Subcutaneous abdominal adipose tissue (tissue), 5 donors: ENCODE data around the gene CD79A.

Experiments
- H3K27ac ChIP-seq: one replicate; pipeline ENCODE4 v1.7.0; 2013; ENCODE audit warnings: low read depth, mild to moderate bottlenecking, inconsistent platforms, low read length, moderate library complexity
- H3K27me3 ChIP-seq, 5 donors: one replicate each; pipeline ENCODE4 v1.7.0; 2013; ENCODE audit warnings: low read length in 5 of 5, inconsistent platforms in 1 of 5; ENCODE audit not compliant: control insufficient read depth in 5 of 5, insufficient read depth in 4 of 5
- H3K36me3 ChIP-seq, 5 donors: one replicate each; pipeline ENCODE4 v1.7.0; 2013; ENCODE audit warnings: low read length in 5 of 5; ENCODE audit not compliant: control insufficient read depth in 5 of 5, insufficient read depth in 5 of 5
- H3K4me1 ChIP-seq, 5 donors: one replicate each; pipeline ENCODE4 v1.7.0; 2013; ENCODE audit warnings: low read length in 5 of 5, mild to moderate bottlenecking in 3 of 5, moderate library complexity in 1 of 5; ENCODE audit not compliant: control insufficient read depth in 5 of 5, insufficient read depth in 5 of 5
- H3K4me3 ChIP-seq, 5 donors: one replicate each; pipeline ENCODE4 v1.7.0; 2013; ENCODE audit warnings: low read length in 5 of 5, low read depth in 1 of 5
- H3K9ac ChIP-seq, 5 donors: one replicate each; pipeline ENCODE4 v1.7.0; 2013; ENCODE audit warnings: low read length in 5 of 5, mild to moderate bottlenecking in 4 of 5, moderate library complexity in 3 of 5
- H3K9me3 ChIP-seq, 5 donors: one replicate each; pipeline ENCODE4 v1.7.0; 2013; ENCODE audit warnings: low read length in 5 of 5; ENCODE audit not compliant: control insufficient read depth in 5 of 5
- donor health status: healthy.
- donor health status: healthy.
- donor health status: healthy.
- donor health status: healthy.
- donor health status: healthy.

Gene CD79A

DNA sequence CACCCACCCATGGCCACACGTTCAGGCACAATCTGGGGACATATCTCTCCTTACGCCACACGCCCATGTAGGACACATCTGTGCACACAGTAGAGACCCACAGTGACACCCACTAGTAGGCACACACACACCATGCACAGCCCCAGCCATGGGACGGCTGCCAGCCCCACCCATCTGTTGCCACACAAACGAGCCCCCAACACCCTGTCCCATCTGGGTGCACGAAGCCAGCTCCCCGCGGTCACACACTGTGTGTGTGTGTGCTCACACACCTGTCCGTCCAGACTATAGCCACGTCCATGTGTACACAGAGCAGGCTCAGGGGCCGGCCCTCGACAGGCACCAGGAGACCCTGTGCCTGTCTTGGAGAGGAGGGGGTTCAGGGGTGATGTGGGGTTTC is 40.6 kb downstream of the CD79A start:
- H3K4me1 ChIP-seq: peaks cover 0 to 6% (median 0%) of the 10 kb centered on the region in 5 donors
- H3K27me3 ChIP-seq: peaks cover 36 to 86% (median 80%) of the 10 kb centered on the region in 5 donors
- H3K27ac ChIP-seq: no peak overlapping the region

GRCh38 chr19:41918095-41918494 is 41.0 kb downstream of the CD79A start:
- Histone ChIP-seq H3K9ac (no peak overlapping the region), H3K27me3 (peaks cover 40 to 88% (median 84%) of the 10 kb centered on the region in 5 donors), H3K27ac (no peak overlapping the region), H3K36me3 (no peaks in the 10 kb centered on the region), H3K4me1 (peaks cover 0 to 6% (median 0%) of the 10 kb centered on the region in 5 donors), H3K9me3 (no peaks in the 10 kb centered on the region), H3K4me3 (no peak overlapping the region)

More for the DNA sequence above, 40.6 kb downstream of the CD79A start:
- Histone ChIP-seq H3K4me3 (no peak overlapping the region), H3K36me3 (no peaks in the 10 kb centered on the region), H3K9me3 (no peaks in the 10 kb centered on the region), H3K9ac (no peak overlapping the region)

GRCh38 chr19:41918653-41919244 is 41.7 kb downstream of the CD79A start:
- H3K4me3 ChIP-seq: no peak overlapping the region
- no peak overlapping the region for H3K9ac ChIP-seq
- H3K4me1 ChIP-seq: peaks cover 0 to 6% (median 0%) of the 10 kb centered on the region in 5 donors
- H3K27me3 ChIP-seq: peaks cover 36 to 85% (median 83%) of the 10 kb centered on the region in 5 donors
- no peaks in the 10 kb centered on the region for H3K9me3 ChIP-seq
- H3K27ac ChIP-seq: no peak overlapping the region
- H3K36me3 ChIP-seq: no peaks in the 10 kb centered on the region

DNA sequence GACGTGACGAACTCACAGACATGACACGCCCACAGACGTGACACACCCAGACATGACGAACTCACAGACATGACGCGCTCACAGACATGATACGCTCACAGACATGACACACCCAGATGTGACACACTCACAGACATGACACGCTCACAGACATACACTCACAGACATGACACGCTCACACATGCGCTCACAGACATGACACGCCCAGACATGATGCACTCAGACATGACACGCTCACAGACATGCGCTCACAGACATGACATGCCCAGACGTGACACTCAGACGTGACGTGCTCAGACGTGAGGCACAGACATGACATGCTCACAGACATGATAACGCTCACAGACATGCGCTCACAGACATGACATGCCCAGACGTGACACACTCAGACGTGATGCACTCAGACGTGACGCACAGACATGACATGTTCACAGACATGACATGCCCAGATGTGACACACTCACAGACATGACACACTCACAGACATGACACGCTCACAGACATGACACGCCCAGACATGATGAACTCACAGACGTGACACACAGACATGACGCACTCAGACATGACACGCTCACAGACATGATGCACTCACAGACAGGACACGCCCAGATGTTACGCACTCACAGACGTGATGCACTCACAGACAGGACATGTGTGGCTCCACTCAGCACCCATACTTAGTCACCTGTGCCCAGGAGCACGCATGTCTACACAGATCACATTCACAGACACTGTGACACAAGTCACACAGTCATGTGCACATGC is 43.1 kb downstream of the CD79A start:
- Histone ChIP-seq H3K4me1 (peaks cover 0 to 5% (median 0%) of the 10 kb centered on the region in 5 donors), H3K27ac (no peak overlapping the region), H3K4me3 (no peak overlapping the region), H3K9ac (no peak overlapping the region), H3K36me3 (no peaks in the 10 kb centered on the region), H3K27me3 (peaks cover 40 to 89% (median 86%) of the 10 kb centered on the region in 5 donors), H3K9me3 (no peaks in the 10 kb centered on the region)

GRCh38 chr19:41920882-41921576 is 44.0 kb downstream of the CD79A start:
- no peaks in the 10 kb centered on the region for H3K4me1 ChIP-seq
- no peak overlapping the region for H3K4me3 ChIP-seq
- no peak overlapping the region for H3K27ac ChIP-seq
- no peak overlapping the region for H3K9ac ChIP-seq
- H3K9me3 ChIP-seq: peaks cover 0 to under 1% (median 0%) of the 10 kb centered on the region in 5 donors
- H3K36me3 ChIP-seq: no peaks in the 10 kb centered on the region
- H3K27me3 ChIP-seq: peaks cover 43 to 91% (median 86%) of the 10 kb centered on the region in 5 donors

DNA sequence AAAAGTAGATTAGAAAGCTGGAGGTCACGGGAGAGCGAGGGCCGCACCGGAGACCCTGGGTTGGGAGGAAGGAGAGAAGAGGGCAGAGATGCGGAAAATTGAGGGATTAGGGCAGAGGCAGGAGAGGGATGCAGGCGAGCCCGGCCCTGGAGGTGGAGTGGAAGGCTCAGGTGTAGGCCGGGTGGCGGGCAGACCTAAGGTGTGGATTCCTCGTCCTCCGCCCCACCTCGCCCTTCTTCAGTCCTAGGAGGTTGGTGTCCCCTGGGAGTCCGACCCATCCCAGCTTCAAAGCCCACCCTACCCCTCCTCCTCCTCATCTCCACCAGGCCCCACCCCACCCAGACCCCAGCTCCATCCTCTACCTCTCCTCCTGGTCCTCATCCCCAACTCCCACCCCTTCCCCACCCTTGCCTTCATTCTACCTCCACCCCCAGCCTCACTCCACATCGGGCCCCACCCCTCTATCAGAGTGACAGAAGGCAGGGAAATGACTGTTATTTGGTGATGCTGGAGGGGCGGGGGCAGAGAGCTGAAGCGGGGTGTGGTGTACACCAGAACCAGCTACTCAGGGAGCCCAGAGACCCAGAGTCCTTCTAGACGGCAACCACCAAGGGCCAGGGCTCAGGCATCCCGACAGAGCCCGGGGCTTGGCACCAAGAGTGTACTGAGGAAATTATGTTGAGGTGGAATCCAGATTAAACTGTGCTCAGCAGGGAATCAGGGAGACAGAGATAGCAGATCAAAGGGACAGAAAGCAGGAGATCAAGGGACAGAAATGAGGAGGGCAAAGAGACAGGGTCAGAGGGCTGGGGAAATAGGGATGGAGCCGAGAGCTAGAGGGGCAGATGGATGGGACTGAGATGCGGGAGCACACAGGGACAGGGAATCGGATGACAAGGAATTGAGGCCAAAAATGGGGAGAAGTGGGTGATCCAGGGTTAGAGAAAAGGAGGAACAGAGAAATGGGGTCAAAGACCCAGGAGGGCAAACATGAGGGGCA is 44.8 kb downstream of the CD79A start:
- Histone ChIP-seq H3K9ac (no peak overlapping the region), H3K27ac (no peak overlapping the region), H3K4me1 (no peaks in the 10 kb centered on the region), H3K36me3 (no peaks in the 10 kb centered on the region), H3K9me3 (peaks cover 0 to 3% (median 0%) of the 10 kb centered on the region in 5 donors), H3K4me3 (no peak overlapping the region), H3K27me3 (peaks cover 48 to 89% (median 85%) of the 10 kb centered on the region in 5 donors)

DNA sequence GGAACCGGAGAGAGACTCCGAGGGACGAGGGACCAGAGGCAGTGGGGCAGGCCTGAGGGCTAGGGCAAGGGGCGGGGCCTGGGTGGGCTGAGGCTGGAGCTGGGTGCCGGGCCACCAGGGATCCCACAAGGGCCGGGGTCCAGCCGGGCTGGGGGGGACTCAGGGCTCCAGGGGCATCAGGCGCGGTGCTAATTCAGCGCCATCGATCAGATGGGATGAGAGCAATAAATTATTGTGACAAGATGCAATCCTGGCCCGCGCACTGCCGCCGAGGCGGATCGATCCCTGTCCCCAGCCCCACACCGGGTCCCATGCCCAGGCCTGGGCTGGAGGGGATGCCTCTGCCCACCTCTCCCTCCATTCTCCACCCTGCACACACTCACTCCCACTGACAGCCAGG is 45.5 kb downstream of the CD79A start:
- peaks cover 51 to 92% (median 88%) of the 10 kb centered on the region in 5 donors for H3K27me3 ChIP-seq

DNA sequence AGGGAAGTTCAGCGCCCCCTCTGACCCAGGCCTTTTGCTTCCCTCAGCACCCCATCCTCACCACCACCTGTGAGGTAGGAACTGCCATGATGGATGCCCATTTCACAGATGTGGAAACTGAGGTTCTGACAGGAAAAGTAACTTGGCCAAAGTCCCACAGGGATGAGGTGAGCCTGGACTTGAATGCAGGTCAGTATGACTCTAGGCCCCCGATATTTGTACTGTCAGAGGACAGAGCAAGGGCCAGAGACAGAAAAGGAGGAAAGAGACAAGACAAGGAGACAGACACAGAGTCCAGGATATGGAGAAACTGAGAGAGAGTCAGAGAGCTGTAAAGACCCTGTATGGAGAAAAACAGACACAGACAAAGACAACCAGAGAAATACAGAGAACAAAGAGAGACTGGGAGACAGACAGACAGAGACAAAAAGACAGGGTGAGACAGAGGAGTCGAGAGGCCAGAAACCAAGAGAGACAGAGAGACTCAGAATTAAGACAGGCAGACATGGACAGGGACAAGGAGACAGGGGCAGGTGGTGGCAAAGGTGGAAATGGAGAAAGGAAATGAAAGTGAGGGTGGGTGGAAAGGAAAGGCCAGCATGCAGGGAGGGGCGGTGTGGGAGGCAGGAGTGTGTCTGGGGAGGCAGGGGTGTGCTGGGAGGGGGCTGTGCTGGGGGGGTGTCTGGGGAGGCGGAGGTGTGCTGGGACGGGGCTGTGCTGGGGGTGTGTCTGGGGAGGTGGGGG is 46.1 kb downstream of the CD79A start:
- Histone ChIP-seq H3K9ac (no peak overlapping the region), H3K9me3 (peaks cover 0 to 3% (median 0%) of the 10 kb centered on the region in 5 donors), H3K27me3 (peaks cover 48 to 89% (median 85%) of the 10 kb centered on the region in 5 donors), H3K4me3 (no peak overlapping the region), H3K4me1 (peaks cover 0 to 2% (median 2%) of the 10 kb centered on the region in 5 donors), H3K36me3 (no peaks in the 10 kb centered on the region), H3K27ac (no peak overlapping the region)

More for the DNA sequence above, 45.5 kb downstream of the CD79A start:
- Histone ChIP-seq H3K36me3 (no peaks in the 10 kb centered on the region), H3K27ac (no peak overlapping the region), H3K9me3 (peaks cover 0 to 3% (median 0%) of the 10 kb centered on the region in 5 donors), H3K4me1 (no peaks in the 10 kb centered on the region), H3K4me3 (no peak overlapping the region), H3K9ac (no peak overlapping the region)
